Urinary bladder (tissue), 4 donors: Measurements from ENCODE around the gene TMIGD2. TPM values are rescaled to one million over a fixed set of nuclear protein-coding genes. Genes with fewer than 3 reads are reported as not detected.
A peak's percentile ranks its signal among the peaks of the same experiment; 100 is the strongest.
"Not testable (repeated sequence)": the region's sequence is repeated elsewhere in the genome, so short reads cannot be mapped to it uniquely, and the experiment has no call there.

Experiments
- DNase-seq: peaks from one replicate; pipeline ENCODE4 v3.0.0-alpha.2; 2015; ENCODE audit errors: extremely low spot score
- H3K27ac ChIP-seq: one replicate; pipeline ENCODE4 v1.5.1; 2013; ENCODE audit warnings: low read depth, mild to moderate bottlenecking, moderate library complexity
- H3K36me3 ChIP-seq: one replicate; pipeline ENCODE4 v1.6.1; 2013; ENCODE audit warnings: mild to moderate bottlenecking, moderate library complexity; ENCODE audit not compliant: insufficient read depth
- H3K4me1 ChIP-seq: one replicate; pipeline ENCODE4 v1.6.1; 2013; ENCODE audit warnings: mild to moderate bottlenecking, moderate library complexity; ENCODE audit not compliant: insufficient read depth
- H3K4me3 ChIP-seq: one replicate; pipeline ENCODE4 v1.5.1; 2013; ENCODE audit warnings: low read depth, low read length
- WGBS: extraction: QIAGEN DNeasy Blood & Tissue Kit; methylation state at CpG from one replicate; pipeline ENCODE4 v1.1.7; 2013; 5-methylcytosine and 5-hydroxymethylcytosine counted together
- polyA plus RNA-seq: library from polyadenylated mRNA; stranded (reverse); fragments of 200-250 nt; gene quantifications from one replicate; pipeline ENCODE4 v1.2.3, GENCODE V29; 2013
- total RNA-seq: library from RNA; depleted of rRNA; stranded (reverse); fragments of >200 nt; gene quantifications from one replicate; pipeline ENCODE4 v1.2.3, GENCODE V29; 2014
- donor health status: healthy with polysubstance abuse.
- donor health status: healthy.

TMIGD2 gene
- total and polyA plus RNA-seq, 2 donors, result 0.48 to 0.58 TPM

- Histone ChIP-seq H3K4me3 (peak within 1 kb of the TSS; percentile 13), H3K27ac (no peak within 1 kb of the TSS), H3K36me3 (no peaks in the 10 kb centered on the region), H3K4me1 (peaks cover 2% of the 10 kb centered on the region)
- 2% methylated on average over 44 of the region's 44 CpGs for WGBS
- DNase-seq, result no peak
These were observed 23.5 kb downstream of the TMIGD2 start, which contains the start of gene SHD for GRCh38 chr19:4278419-4279266. Gene SHD (plus strand): TSS chr19:4279266. CDS start chr19:4280064, 798 bp downstream.

DNA sequence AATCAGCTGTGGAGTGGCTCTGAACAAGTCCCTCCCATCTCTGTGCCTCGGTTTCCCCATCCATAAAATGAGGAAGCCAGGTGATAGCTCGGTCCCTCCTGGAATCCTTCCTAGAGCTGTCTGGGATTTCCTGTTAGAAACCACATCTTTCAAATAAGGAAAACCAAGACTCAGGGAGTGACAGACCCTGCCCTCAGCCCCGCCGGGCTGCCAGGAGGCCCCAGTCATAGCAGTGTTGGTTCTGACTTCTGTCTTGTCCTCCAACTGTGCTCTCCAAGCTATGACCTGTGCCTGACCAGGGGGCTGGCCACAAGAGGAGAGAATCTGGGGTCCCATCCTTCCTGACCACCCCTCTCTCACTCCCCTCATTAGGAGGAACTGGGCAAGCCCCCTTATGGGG is 24.2 kb downstream of the TMIGD2 start:
- Histone ChIP-seq H3K4me1 (peaks cover 2% of the 10 kb centered on the region), H3K4me3 (no peak overlapping the region)
- WGBS, result 28% methylated on average over 4 of the region's 4 CpGs

GRCh38 chr19:4277191-4277696 is 24.9 kb downstream of the TMIGD2 start:
- WGBS, result 30% methylated on average over 16 of the region's 16 CpGs
- H3K27ac ChIP-seq, result no peak overlapping the region

More for the DNA sequence above, 24.2 kb downstream of the TMIGD2 start:
- Histone ChIP-seq H3K36me3 (no peaks in the 10 kb centered on the region), H3K27ac (no peak overlapping the region)
- DNase-seq, result no peak

DNA sequence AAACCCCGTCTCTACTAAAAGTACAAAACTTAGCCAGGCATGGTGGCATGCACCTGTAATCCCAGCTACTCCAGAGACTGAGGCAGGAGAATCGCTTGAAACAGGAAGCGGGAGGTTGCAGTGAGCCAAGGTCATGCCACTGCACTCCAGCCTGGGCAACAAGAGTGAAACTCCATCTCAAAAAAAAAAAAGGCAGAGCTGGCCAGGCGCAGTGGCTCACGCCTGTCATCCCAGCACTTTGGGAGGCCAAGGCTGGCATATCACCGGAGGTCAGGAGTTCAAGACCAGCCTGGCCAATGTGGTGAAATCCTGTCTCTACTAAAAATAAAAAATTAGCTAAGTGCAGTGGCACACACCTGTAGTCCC is 27.9 kb downstream of the TMIGD2 start:
- DNase-seq, H3K27ac ChIP-seq: not testable (repeated sequence)
- WGBS, result 87% methylated on average over 6 of the region's 6 CpGs

More at GRCh38 chr19:4277191-4277696, 24.9 kb downstream of the TMIGD2 start:
- DNase-seq, result no peak
- H3K36me3 ChIP-seq, result no peaks in the 10 kb centered on the region
- H3K4me3 ChIP-seq, result no peak overlapping the region
- H3K4me1 ChIP-seq, result peaks cover 2% of the 10 kb centered on the region

GRCh38 chr19:4272894-4273293 is 29.3 kb downstream of the TMIGD2 start:
- H3K36me3 ChIP-seq, result no peaks in the 10 kb centered on the region
- H3K4me1 ChIP-seq, result no peaks in the 10 kb centered on the region
- 56% methylated on average over 10 of the region's 10 CpGs for WGBS
- H3K4me3 ChIP-seq, result no peak overlapping the region
- no peak for DNase-seq
- H3K27ac ChIP-seq, result no peak overlapping the region

More for the DNA sequence above, 27.9 kb downstream of the TMIGD2 start:
- H3K36me3 ChIP-seq, H3K4me3 ChIP-seq, H3K4me1 ChIP-seq: not testable (repeated sequence)

- Histone ChIP-seq H3K4me1 (no peaks in the 10 kb centered on the region), H3K36me3 (no peaks in the 10 kb centered on the region), H3K27ac (no peak overlapping the region), H3K4me3 (no peak overlapping the region)
- no peak for DNase-seq
- WGBS, result 90% methylated on average over 13 of the region's 13 CpGs
These were observed 33.3 kb downstream of the TMIGD2 start for GRCh38 chr19:4268816-4269430.

GRCh38 chr19:4267901-4268815 is 34.0 kb downstream of the TMIGD2 start:
- WGBS, result 85% methylated on average over 30 of the region's 30 CpGs
- Histone ChIP-seq H3K4me1 (no peaks in the 10 kb centered on the region), H3K4me3 (no peak overlapping the region), H3K36me3 (no peaks in the 10 kb centered on the region), H3K27ac (no peak overlapping the region)
- no peak for DNase-seq

DNA sequence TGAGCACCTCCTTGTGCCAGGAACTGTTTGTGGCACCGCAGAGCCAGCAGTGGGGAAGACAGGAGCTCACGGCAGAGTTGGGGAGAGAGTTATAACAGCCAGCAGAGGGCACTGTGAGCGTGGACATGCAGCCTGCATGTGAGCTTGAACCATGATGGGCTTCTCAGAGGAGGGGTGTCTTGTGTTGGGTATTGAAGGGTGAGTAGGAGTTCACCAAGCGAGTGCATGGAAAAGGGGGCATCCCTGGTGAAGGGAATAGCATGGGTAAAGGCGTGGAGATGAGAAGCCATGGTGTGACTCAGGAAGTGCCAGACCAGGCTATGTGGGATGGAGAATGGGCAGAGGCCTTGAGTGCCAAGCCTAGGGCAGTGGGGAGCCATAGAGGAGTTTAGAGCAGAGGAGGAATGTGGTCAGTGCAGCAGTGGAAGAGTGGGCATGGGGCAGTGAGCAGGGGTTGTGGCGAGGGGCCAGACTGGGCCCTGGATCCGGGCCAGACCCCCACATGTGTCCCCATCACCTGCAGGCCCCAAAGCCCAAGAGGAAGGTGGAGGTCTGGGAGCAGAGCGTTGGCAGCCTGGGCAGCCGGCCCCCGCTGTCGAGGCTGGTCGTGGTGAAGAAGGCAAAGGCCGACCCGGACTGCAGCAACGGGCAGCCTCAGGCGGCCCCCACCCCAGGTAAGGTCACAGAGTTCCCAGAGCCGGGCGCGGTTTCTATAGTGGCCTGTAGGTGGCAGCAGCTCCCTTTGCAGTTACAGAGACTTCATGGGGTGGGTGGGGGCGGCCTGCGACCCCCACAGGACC is 34.9 kb downstream of the TMIGD2 start:
- no peak overlapping the region for H3K27ac ChIP-seq
- no peak for DNase-seq
- no peaks in the 10 kb centered on the region for H3K36me3 ChIP-seq
- H3K4me3 ChIP-seq, result no peak overlapping the region
- WGBS, result 39% methylated on average over 21 of the region's 21 CpGs
- no peaks in the 10 kb centered on the region for H3K4me1 ChIP-seq

- H3K36me3 ChIP-seq, result no peaks in the 10 kb centered on the region
- no peak overlapping the region for H3K27ac ChIP-seq
- no peak for DNase-seq
- no peaks in the 10 kb centered on the region for H3K4me1 ChIP-seq
- no peak overlapping the region for H3K4me3 ChIP-seq
- WGBS, result 93% methylated on average over 18 of the region's 18 CpGs
These were observed 35.8 kb downstream of the TMIGD2 start for GRCh38 chr19:4266253-4267000.

GRCh38 chr19:4264812-4265211 is 37.4 kb downstream of the TMIGD2 start:
- Histone ChIP-seq H3K4me3 (no peak overlapping the region), H3K4me1 (no peaks in the 10 kb centered on the region), H3K27ac (no peak overlapping the region), H3K36me3 (no peaks in the 10 kb centered on the region)
- no peak for DNase-seq
- WGBS, result 86% methylated on average over 4 of the region's 4 CpGs

DNA sequence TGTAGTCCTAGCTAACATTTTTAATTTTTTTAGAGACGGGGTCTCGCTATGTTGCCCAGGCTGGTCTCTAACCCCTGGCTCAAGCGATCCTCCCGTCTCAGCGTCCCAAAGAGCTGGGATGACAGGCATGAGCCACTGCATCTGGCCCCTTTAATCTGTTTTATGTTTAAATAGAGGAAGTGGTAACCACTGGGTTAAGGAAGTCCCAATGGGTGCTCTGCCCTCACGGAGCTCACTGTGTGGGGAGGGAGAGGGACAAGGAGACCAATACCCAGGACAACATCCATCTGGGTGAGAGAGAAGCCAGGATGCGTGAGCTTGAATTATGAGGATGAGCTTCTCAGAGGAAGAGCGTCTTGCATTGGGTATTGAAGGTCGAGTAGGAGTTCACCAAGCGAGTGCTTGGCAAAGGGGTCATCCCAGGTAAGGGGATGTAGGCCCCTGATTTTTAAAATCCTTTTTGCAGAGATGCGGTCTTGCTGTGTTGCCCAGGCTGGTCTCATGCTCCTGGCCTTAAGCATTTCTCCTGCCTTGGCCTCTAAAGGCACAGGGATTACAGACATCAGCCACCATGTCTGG is 41.5 kb downstream of the TMIGD2 start:
- no peak overlapping the region for H3K27ac ChIP-seq
- no peak overlapping the region for H3K4me3 ChIP-seq
- H3K4me1 ChIP-seq, result no peaks in the 10 kb centered on the region
- DNase-seq, result no peak
- peaks cover 4% of the 10 kb centered on the region for H3K36me3 ChIP-seq
- WGBS, result 90% methylated on average over 11 of the region's 11 CpGs

DNA sequence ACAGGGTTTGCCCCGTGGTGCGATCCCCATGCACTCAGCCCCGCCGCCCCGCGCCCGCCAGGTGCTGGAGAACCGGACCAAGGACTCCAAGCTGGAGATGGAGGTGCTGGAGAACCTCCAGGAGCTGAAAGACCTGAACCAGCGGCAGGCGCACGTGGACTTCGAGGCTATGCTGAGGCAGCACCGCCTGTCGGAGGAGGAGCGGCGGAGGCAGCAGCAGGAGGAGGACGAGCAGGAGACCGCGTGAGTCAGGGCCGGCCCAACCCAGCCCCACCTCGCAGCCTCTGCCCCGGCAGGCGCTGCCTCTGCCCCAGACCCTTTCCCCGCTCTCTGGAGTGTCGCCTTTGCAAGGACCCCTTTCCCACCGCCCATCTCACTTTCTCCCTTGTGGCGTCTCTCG is 44.0 kb downstream of the TMIGD2 start:
- WGBS, result 96% methylated on average over 28 of the region's 28 CpGs
- Histone ChIP-seq H3K27ac (no peak overlapping the region), H3K4me1 (no peaks in the 10 kb centered on the region), H3K36me3 (peaks cover 4% of the 10 kb centered on the region), H3K4me3 (no peak overlapping the region)
- no peak for DNase-seq
